NCI-H1048 (cell line): ENCODE measurements around the gene GNA12.

ENCODE experiments used
- DNase-seq: peaks from one replicate; lab custom pipeline; 2025; lab: John Stamatoyannopoulos, UW

Gene GNA12, protein sequence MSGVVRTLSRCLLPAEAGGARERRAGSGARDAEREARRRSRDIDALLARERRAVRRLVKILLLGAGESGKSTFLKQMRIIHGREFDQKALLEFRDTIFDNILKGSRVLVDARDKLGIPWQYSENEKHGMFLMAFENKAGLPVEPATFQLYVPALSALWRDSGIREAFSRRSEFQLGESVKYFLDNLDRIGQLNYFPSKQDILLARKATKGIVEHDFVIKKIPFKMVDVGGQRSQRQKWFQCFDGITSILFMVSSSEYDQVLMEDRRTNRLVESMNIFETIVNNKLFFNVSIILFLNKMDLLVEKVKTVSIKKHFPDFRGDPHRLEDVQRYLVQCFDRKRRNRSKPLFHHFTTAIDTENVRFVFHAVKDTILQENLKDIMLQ

DNA sequence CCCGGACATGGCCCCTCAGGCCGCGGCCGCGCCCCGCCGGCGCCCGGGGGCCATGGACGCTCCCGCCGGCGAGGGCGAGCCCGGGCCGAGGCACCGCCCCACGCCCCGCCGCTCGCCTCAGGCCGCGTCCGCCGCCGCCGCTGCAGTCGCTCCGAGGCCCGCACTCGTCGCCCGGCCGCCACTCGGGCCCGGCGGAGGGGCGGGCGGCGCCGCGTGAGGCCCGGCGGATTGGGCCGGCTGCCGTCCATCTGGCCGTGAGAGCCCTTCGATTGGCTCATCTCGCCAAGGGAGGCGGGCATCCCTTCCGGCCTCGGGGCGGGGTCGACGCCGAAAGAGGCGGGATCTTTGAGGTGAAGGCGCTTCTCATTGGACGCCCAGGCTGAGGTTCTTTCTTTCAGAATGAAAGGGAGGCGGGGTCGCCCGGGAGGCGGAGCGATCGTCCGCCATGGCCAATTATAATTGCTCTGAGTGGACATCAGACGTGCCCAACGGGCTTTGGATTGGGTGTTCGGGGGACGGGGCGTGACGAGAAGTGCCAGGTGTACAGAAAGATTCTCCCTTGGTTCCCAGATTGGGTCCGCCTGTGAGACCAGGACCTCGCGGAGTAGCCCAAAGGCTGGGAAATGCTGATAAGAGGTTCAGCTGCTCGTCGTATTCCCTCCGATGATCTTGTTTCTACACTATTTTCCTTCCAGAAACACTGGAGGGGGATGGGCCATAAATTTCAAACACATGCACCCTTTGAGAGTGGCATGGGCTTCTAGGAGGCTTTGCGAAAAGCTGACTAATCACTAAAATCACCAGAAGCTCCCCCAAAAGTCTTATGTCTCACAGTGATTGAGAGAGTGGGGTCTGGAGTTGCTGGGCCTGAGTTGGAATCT is at the start of gene GNA12:
Gene GNA12, minus strand, starts transcription at position 156 of the 881 bp plus-strand sequence. Its CDS starts 147 bp downstream, at position 9.
- peak; percentile 96 for DNase-seq

DNA sequence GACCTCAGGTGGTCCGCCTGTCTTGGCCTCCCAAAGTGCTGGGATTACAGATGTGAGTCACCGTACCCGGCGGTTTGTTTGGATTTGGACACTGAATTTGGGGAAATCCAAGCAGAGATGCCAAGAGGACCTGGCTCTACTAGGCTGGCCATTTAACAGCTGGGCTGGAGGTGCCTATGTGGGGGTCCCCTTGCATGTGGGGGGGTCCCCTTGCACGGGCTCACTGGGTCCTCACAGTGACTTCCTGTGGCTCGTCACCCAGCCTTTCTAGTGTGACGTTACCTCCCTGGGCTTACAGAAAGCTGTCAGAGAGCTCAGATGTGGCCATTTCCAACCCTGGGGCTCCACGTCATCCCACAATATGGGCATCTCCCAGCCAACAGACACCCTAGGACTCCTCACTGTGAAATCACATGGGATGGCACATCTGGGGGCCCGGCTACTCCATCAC is 49.3 kb upstream of the GNA12 start:
- DNase-seq, result no peak

DNA sequence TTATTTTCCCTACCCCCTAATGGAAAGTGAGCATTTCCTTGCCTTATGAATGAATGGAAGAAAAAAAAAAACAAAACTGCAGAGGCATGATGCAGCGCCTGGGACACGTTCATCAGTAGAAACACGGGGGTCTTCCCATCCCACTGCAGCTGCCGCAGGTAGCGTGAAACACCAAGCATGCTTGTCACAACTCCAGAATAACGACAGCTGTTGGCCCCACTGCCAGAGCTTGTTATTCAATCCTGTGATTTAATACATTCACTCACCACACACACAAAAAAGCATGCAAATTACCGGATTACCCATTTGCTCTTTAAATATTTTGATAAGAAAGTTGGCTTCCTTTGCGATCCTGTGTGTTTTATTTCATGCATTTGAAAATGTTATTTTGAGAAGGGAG is 48.4 kb upstream of the GNA12 start:
- DNase-seq, result peak; percentile 22

DNA sequence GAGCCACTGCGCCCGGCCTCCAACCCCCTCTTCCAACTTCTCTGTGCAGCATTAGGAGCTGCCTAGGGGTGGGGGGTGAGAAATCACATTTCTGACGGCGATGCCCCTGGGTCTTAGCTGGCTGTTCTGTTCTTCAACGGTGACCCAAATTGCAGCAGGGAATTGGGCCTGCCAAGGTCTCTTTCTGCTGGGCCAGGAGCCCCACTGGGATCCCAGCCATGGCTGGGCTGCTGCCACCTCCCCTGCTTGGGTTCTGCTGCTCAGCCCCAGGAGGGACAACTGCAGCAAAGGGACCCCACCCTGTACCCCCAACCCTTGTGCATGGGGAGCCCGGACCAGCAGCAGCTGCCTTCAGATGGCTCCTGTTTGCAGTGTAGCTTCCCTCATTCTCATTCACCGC is 43.7 kb upstream of the GNA12 start:
- no peak for DNase-seq

- DNase-seq, result peak; percentile 45
These were observed 42.8 kb upstream of the GNA12 start for GRCh38 chr7:2886900-2887299.

DNA sequence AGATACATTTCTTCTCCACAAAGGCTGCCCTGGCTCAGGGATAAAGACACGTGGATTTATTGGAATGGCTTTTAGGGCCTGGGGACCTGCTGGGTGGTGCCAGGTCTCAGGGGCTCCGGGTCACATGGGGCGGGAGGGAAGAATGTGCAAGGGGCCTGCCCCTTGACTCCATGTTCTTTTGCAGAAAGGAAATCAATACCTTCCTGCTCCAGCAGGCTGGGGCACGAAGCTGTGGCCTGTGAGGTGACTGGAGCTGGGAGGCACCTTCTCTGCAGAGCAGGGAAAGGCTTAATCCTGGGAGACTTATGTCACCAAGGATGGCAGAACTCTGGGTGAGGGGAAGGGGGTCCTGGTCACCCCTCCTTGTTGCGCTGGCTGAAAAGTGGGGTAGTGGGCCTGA is 42.3 kb upstream of the GNA12 start:
- DNase-seq, result no peak

DNA sequence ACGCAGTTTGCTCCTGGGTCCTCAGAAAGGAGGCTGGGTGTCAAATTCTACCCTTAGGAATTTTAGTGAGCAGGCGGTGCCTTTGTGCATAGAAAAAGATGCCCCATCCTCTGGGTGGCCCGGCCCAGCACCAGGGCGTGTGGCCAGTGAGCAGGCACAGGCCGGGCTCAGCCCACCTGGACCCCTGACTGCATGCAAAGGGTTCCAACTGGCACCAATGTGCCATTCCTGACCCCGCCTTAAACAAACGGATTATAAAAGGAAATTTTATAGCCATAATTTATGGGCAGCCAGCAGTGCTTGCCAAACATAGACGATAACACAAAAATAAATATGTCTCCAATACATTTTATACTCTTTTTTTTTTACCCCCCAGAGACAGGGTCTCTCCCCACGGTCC is 40.1 kb upstream of the GNA12 start:
- no peak for DNase-seq

GRCh38 chr7:2883101-2883500 is 39.0 kb upstream of the GNA12 start:
- no peak for DNase-seq

- no peak for DNase-seq
These were observed 38.0 kb upstream of the GNA12 start for GRCh38 chr7:2882111-2882510.

GRCh38 chr7:2880874-2881533 is 36.9 kb upstream of the GNA12 start:
- no peak for DNase-seq

DNA sequence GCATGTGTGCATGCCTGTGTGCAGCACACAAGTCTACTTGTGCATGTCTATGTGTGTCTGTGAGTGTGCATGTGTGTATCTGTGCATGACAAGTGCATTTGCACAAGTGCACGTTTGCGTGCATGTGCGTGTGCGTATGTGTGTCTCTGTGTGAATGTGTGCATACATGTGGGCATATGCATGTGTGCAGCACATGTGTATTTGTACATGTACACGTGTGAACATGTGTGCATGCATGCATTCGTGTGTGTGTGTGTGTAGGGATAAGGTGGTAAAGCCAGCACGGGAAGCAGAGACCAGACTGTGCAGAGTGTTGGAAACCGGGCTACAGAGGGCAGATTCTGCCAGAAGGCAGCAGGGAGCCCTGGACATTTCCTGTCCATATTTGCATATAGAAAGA is 35.9 kb upstream of the GNA12 start:
- no peak for DNase-seq

DNA sequence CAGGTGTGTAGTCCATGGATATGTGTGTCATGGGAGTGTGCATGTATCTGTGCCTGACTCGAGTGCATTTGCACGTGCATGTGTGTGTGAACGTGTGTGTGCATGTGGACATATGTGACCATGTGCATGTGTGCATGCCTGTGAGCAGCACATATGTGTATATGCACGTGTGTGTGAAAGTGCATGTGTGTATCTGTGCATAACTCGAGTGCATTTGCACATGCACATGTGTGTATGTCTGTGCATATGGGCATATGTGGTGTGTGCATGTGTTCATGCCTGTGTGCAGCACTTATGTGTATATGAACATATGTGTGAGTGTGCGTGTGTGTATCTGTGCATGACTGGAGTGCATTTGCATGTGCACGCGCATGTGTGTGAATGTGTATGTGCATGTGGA is 35.2 kb upstream of the GNA12 start:
- no peak for DNase-seq

GRCh38 chr7:2878306-2878705 is 34.2 kb upstream of the GNA12 start:
- no peak for DNase-seq

DNA sequence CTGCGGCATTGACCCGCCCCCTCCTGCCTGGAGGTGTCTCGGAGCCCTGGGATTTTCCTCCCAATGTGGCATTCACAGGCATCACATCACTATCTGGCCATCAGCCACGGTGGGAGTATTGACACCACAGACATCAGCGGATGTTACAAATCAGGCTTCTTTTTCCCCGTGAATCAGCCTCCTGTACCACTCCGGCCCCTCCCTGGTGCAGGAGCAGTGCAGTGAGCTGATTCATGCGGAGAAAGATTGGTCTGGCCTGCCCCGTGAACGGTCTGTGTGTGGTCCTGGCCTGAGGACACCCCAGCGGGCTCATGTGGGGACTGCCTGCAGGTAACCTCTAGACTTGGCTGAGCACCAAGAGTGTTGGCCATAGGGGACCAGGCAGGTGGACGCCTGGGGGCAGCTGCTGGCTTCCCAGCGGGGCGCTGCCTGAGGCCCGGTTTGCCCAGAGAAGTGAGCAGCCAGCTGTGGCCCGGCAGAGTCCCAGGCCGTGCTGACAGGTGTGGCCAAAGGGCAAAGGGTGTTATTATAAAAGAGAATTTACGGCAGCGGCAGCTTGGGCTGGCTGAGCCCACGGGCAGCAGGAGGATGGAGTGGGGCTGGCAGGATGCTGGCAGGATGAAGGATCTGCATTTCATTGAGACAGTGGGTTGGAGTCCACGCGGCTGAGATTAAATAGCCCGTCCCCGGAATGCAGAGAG is 32.1 kb upstream of the GNA12 start:
- no peak for DNase-seq

DNA sequence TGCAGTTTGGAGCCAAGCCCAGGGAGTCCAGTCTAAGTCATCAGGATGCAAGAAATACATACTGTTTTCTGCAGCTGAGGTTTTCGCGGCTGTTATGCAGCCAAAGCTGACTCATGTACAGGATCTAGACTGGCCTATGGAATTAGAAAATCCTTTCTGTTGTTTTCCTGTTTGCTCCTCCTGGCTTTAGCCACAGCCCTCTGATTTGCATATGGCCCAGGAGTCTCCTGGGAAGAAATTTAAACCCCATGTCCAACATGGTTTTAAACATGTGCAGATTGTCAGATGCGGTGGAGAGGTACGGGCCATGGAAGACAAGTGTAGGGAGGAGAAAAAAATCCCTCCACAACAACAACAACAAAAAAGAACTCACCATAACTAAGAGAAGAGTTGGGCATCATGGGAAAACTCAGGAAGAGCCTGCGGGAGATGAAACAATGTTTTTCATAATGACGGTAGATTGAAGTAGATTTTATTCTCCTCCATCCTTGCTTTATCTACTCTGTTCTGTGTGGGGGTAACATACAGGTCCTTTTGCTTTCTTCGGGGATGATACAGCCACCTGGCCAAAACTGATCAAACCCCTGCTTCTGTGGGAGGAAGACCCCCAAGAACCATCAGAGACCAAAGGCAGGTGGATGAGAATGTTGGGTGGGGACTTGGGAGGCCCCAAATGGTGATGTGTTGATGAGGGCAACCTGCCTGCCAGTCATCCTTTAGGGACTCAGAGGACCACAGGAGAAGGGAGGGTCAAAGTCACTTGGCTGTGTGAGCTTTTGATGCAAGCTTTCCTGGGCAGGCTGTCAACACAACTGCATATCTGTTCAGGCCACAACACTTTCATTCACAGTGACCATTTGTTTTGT is 29.8 kb upstream of the GNA12 start:
- no peak for DNase-seq

GRCh38 chr7:2873146-2873545 is 29.0 kb upstream of the GNA12 start:
- no peak for DNase-seq

- DNase-seq, result no peak
These were observed 28.3 kb upstream of the GNA12 start for GRCh38 chr7:2872296-2872874.

- DNase-seq, result no peak
These were observed 26.4 kb upstream of the GNA12 start for GRCh38 chr7:2870471-2870931.

DNA sequence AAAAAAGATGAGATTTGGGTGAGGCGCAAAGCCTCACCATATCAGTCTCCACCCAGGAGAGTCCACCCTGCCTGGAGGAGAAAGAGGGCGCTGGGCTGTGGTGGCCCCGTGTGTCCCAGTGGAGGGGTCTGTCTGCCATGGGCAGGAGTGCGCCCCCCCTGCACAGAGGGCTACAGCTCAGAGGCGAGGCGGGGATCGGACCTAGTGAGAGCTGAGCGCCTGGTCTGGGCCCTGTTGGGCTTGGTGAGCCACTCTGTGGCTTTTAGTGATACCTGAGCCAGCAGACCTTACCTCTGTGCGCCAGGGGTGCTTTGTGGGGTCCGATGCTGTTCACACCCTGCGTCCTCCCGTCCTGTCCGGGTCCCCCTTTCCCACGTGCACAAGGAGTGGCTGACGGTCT is 25.9 kb upstream of the GNA12 start:
- no peak for DNase-seq

GRCh38 chr7:2866601-2867000 is 22.5 kb upstream of the GNA12 start:
- no peak for DNase-seq
